ENCODE measurements around the gene SDHA. TPM values are rescaled to one million over a fixed set of nuclear protein-coding genes. Genes with fewer than 3 reads are reported as not detected.

The SDHA gene
- total and polyA plus RNA-seq, 10 donors, result 58.6 to 135 (median 107) TPM

- H3K27me3 ChIP-seq (replicated peaks in 1 of 7), result no peaks in the 10 kb centered on the region
- peaks cover 0 to 26% (median 10%) of the 10 kb centered on the region in 6 donors for H3K4me1 ChIP-seq
- no peaks in the 10 kb centered on the region for H3K36me3 ChIP-seq
- H3K27ac ChIP-seq, result peak overlapping the region in 7 of 8 donors; percentile 20 to 77 (median 41)
- intact Hi-C loops (cut with DNase I; ENCODE audit: low total_unique reads), result no loop called here
- H3K4me3 ChIP-seq, result no peak overlapping the region
- 57 to 75% (median 64%) methylated on average over 16 to 37 of the region's 37 CpGs for WGBS, 5 donors
- peak; percentile 73 for DNase-seq
- H3K9me3 ChIP-seq, result no peaks in the 10 kb centered on the region
- TF ChIP-seq CTCF (IDR thresholded peaks at IDR 0.05 in 8 of 11, conservative IDR thresholded peaks at IDR 0.05 in 3 of 11), result no peak
- peak; percentile 62 to 78 (median 65) for TF ChIP-seq POLR2AphosphoS5 (IDR thresholded peaks at IDR 0.05)
Observed at GRCh38 chr5:170971-171800, 46.9 kb upstream of the SDHA start.

- Histone ChIP-seq H3K36me3 (no peaks in the 10 kb centered on the region), H3K4me1 (peaks cover 0 to 26% (median 10%) of the 10 kb centered on the region in 6 donors), H3K27ac (peak overlapping the region in 3 of 8 donors; percentile 66 to 77 (median 72)), H3K9me3 (no peaks in the 10 kb centered on the region), H3K4me3 (no peak overlapping the region), H3K27me3 (replicated peaks in 1 of 7) (no peaks in the 10 kb centered on the region)
- intact Hi-C loops (cut with DNase I; ENCODE audit: low total_unique reads), result no loop called here
- WGBS, 5 donors, result 88 to 98% (median 92%) methylated on average over 8 to 23 of the region's 23 CpGs
- TF ChIP-seq POLR2AphosphoS5 (IDR thresholded peaks at IDR 0.05), result no peak
- TF ChIP-seq CTCF (IDR thresholded peaks at IDR 0.05 in 8 of 11, conservative IDR thresholded peaks at IDR 0.05 in 3 of 11), result no peak
- TF ChIP-seq POLR2A (IDR thresholded peaks at IDR 0.05), result no peak
- DNase-seq, result peak; percentile 66
Observed at GRCh38 chr5:171801-172331, 46.3 kb upstream of the SDHA start.

- Histone ChIP-seq H3K4me1 (peaks cover 0 to 26% (median 10%) of the 10 kb centered on the region in 6 donors), H3K27ac (no peak overlapping the region), H3K27me3 (replicated peaks in 1 of 7) (no peaks in the 10 kb centered on the region), H3K36me3 (no peaks in the 10 kb centered on the region), H3K4me3 (no peak overlapping the region), H3K9me3 (no peaks in the 10 kb centered on the region)
- intact Hi-C loops (cut with DNase I; ENCODE audit: low total_unique reads), result no loop called here
- DNase-seq, result peak; percentile 41
- WGBS, 5 donors, result 91 to 94% (median 92%) methylated on average over 13 of the region's 13 CpGs
- no peak for TF ChIP-seq CTCF (IDR thresholded peaks at IDR 0.05 in 8 of 11, conservative IDR thresholded peaks at IDR 0.05 in 3 of 11)
- TF ChIP-seq POLR2AphosphoS5 (IDR thresholded peaks at IDR 0.05), result no peak
- no peak for TF ChIP-seq POLR2A (IDR thresholded peaks at IDR 0.05)
Observed at GRCh38 chr5:172421-172820, 45.7 kb upstream of the SDHA start.

- intact Hi-C loops (cut with DNase I; ENCODE audit: low total_unique reads), result no loop called here
- Histone ChIP-seq H3K4me3 (no peak overlapping the region), H3K9me3 (no peaks in the 10 kb centered on the region), H3K27ac (no peak overlapping the region), H3K27me3 (replicated peaks in 1 of 7) (no peaks in the 10 kb centered on the region), H3K4me1 (peaks cover 0 to 26% (median 10%) of the 10 kb centered on the region in 6 donors), H3K36me3 (no peaks in the 10 kb centered on the region)
- no peak for TF ChIP-seq CTCF (IDR thresholded peaks at IDR 0.05 in 8 of 11, conservative IDR thresholded peaks at IDR 0.05 in 3 of 11)
- TF ChIP-seq POLR2A (IDR thresholded peaks at IDR 0.05), result no peak
- no peak for TF ChIP-seq POLR2AphosphoS5 (IDR thresholded peaks at IDR 0.05)
- peak; percentile 45 for DNase-seq
- WGBS, 5 donors, result 68 to 83% (median 81%) methylated on average over 17 of the region's 17 CpGs
Observed at GRCh38 chr5:172841-173251, 45.3 kb upstream of the SDHA start.
